Measurements from ENCODE around the gene ZKSCAN3. TPM values are rescaled to one million over a fixed set of nuclear protein-coding genes. Genes with fewer than 3 reads are reported as not detected.
A peak's percentile ranks its signal among the peaks of the same experiment; 100 is the strongest.
"Not testable (repeated sequence)": the region's sequence is repeated elsewhere in the genome, so short reads cannot be mapped to it uniquely, and the experiment has no call there.

ZKSCAN3 gene
- polyA plus RNA-seq (ENCODE audit: insufficient read length in 12 of 12): 1 to 10 TPM in 11 of 12 donors, not detected in 1; 5.2 to 8.8 (median 7.5) TPM
- long read RNA-seq, donor 1: 0 reads
- long read RNA-seq, donor 2, full-length matches to known transcripts: 1 of 1 reads
- long read RNA-seq, donor 2, partial matches to known transcripts: 0 of 1 reads
- long read RNA-seq, donor 2, other reads (novel, unspliced or antisense): 0 of 1 reads
- long read RNA-seq, donor 3: 0 reads
- long read RNA-seq, donor 4: 0 reads
- long read RNA-seq, donor 5: 0 reads
- long read RNA-seq, donor 6: 0 reads
- long read RNA-seq, donor 7: 0 reads
- long read RNA-seq, donor 8: 0 reads
- long read RNA-seq, donor 9: 0 reads
- long read RNA-seq, donor 10, full-length matches to known transcripts: 1 of 1 reads
- long read RNA-seq, donor 10, partial matches to known transcripts: 0 of 1 reads
- long read RNA-seq, donor 10, other reads (novel, unspliced or antisense): 0 of 1 reads
- long read RNA-seq, donor 11: 0 reads

DNA sequence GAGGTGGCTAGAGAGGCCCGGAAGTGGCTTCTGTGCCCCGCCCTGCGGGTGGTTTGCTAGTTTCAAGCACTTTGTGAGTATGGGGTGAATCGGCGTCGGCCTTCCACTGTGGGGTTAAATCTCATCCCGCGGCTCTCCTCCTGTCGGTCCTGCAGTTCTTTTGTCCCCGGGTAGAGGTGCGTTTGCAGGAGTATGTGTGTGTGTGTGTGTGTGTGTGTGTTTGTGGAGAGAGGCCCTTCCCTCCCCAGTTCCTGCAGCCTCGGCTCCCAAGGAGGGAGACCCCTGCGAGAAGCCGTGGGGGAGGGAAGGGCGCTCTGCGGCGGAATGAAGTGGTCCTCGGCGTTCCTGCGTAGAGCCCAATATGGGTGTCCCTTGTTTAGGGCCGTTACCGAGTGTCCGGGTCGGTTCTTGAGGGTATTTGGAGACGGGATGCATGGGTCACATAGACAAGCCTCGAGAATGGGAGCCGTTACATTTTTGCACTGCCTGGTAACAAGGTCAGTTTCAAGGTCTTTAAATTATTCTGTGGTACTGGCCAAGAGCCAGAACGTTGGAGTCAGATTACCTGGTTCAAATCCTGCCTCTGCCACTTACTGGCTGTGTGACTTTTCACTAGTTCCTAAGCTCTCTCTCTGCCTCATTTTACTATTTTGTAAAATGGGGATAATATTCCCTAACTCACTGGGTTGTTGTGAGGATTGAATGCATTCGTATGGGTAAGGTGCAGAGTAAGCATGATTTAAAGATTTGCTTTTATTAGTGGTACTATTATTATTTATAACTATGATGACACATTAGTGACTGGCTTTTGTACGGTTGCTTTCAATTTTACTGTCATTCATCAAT lies at the start of gene ZKSCAN3:
Gene ZKSCAN3 (plus strand): TSS at position 56 of the 846 bp plus-strand sequence. CDS start 9,640 bp downstream, outside the sequence.
- peak; percentile 83 for DNase-seq

DNA sequence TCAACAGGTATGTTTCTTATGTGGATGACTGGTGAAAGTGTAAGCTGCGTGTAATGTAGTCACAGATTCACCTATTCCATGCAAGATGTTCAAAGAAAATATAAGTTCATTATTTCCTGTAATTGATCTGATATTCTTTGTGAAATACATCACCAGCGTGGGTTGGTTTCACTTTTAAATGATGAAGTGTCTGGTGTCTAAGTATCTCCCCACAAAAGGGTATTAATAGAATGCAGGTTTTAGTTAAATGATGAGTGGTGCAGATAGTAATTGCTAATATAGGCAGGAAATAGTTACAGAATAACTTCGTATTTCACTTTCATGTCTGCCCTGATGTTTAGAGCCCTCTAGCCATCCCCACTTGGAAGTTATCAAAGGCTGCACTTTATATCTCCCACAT lies 46.2 kb upstream of the ZKSCAN3 start:
- DNase-seq: no peak

DNA sequence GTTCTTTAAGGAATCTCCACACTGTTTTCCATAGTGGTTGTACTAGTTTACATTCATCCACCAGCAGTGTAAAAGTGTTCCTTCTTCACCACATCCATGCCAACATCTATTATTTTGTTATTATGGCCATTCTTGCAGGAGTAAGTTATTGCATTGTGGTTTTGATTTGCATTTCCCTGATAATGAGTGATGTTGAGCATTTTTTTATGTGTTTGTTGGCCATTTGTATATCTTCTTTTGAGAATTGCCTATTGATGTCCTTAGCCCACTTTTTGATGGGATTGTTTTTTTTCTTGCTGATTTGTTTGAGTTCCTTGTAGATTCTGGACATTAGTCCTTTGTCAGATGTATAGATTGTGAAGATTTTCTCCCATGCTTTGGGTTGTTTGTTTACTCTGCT lies 43.4 kb upstream of the ZKSCAN3 start:
- not testable (repeated sequence) for DNase-seq

DNA sequence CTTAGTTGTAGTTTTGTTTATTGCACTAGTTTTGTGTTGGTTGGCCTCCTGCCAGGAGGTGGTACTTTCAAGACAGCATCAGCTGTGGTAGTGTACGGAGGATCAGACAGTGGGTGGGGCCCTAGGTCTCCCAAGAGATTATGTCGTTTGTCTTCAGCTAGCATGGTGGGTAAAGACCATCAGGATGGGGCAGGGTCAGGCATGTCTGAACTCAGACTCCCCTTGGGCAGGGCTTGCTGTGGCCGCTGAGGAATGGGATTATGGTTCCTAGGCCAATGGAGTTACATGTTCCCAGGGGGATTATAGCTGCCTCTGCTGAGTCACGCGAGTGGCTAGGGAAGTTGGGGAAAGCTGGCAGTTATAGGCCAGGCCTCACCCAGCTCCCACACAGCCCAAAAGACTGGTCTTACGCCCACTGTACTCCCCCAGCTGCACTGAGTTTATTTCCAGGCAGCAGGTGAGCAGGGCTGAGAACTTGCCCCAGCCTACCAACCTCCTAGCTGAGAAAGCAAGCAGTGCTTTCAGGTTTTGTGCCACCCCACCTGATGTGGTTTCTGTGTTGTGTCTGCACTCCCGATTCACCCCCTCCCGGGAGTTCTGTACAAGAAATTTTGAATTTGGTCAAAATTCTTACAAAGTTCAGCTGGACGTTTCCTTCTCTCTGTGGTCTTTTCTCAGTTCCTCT lies 38.5 kb upstream of the ZKSCAN3 start:
- no peak for DNase-seq

DNA sequence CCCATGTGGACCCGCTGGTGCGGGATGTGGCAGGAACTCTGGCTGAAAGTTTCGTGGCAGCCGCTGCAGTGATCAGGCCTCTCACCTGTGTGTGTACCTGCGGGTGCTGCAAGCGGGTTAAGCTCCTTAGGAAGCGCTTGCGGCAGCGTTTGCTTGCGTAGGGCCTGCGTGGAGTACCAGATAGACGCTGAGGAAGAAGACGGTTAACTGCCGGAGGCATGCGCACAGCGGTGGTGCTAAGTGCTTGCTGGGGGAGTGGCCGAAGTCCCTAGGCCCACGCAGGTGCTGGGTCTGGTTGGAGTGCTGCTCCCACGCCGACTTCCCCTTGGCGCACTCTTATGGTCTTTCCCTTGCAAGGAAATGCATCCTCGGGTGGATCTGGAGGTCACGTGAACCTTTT lies 36.8 kb upstream of the ZKSCAN3 start:
- no peak for DNase-seq

DNA sequence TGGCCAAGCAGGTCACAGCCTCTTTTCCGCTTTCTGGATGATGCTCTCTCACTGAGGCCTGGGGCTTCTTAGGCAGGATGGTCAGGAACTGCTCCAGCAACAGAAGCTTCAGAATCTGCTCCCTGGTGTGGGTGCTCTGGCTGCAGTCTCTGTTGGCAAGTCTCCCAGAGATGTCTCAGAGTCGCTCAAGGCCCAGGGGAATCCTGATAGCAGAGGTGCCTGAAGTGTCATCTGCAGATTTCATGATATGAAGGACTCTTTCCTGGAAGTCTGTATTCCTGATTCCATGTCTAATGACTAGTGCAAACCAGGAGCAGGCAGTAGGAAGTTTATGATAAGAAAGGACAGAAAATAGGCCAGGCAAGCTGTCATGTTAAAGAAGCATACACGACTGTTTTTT lies 34.1 kb upstream of the ZKSCAN3 start:
- DNase-seq: no peak

DNA sequence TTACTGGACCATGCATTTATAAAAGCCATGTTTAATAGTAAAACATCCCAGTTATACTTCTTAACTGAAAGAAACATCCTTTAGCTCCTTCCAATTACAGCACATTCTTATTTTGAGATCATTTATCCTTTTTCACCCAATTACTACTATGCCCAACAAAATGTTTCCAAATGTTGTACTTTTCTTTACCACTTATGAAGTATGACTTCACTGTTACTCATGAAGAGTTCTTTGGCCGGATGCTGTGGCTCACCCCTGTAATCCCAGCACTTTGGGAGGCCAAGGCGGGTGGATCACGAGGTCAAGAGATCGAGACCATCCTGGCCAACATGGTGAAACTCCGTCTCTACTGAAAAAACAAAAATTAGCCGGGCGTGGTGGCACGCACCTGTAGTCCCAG lies 31.9 kb upstream of the ZKSCAN3 start:
- not testable (repeated sequence) for DNase-seq

DNA sequence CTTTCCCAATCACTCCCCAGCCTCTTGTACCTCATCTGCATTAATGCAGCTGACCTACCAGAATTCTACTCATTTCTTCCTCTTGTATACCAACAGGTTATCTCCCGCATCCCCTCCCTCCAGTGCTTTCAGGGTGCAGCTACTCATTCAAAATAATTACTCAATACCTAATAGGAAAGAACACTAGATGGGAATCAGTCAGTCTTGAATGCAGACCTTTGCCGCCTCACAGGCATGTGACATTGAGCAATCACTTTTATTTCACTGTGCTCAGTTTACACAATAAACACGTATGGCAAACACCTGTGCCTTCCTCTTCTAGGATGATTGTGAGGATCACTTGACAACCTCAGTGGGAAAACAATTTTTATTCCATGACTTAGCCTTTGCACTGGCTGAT lies 27.1 kb upstream of the ZKSCAN3 start:
- DNase-seq: no peak

DNA sequence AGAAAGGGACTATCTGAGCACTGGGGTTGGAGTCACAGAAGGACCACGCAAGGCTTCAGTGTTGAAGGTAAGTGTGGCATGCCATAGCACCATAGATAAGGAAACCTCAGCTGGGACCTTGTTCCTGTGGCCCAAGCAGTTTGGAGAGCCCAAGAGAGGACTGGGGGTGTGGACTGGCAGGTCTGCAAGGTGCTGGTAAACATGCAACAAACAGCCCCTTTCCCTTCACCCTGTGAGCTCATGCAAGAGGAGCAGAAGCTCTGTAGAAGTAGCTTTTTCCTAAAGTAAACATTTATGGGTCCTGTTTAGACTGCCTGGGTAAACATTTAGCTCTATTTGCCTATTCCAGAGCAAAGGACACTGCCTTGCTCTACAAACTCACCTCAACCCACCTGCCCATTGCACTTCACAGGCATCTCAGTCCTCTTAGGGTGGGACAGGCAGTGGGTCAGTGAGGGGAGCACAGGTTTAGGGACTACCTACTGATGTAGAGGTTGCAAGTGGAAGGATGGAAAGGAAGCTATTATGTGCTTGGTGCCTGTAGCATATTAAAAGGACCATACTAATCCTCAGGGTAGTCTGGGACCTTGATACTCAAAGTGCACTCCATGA lies 25.8 kb upstream of the ZKSCAN3 start:
- no peak for DNase-seq

DNA sequence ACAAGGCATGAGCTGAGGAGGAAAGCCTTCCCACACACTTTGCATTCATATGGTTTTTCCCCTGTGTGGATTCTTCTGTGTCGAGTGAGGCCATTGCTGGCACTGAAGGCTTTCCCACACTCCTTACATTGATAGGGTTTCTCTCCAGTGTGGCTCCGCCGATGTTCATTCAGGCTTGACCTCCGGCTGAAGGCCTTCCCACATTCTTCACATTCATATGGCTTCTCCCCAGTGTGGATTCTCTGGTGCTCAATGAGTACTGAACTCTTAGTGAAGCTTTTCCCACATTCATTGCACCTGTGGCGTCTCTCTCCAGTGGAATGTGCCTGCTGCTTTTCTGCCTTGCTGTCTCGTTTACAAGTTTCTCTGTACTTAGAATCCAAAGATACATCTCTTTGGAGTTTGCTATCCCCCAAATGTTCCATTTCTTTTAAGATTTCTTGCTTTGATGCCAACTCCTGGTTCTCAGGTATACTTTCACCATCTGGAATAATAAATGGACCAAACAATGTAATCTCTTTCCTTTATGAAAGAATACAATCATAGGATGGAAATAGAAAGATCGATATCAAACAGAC lies 23.3 kb upstream of the ZKSCAN3 start:
- DNase-seq: no peak

DNA sequence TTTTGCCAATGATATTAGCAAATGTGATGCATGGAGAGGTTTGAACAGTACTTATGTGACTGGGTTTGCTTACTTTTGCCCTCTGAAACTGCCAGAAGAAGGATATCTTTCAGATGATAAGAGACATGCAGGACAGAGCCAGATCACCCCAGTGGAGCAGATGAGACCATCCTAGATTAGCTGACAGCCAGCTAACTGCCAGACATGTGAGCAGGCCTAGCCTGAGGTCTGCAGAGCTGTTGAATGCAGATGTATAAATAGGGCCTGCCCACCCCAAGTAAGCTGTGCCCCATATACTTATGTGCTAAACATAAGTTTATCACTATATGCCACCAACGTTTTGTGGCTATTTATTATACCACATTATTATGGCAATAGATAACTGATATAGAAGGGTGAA lies 19.7 kb upstream of the ZKSCAN3 start:
- DNase-seq: no peak

DNA sequence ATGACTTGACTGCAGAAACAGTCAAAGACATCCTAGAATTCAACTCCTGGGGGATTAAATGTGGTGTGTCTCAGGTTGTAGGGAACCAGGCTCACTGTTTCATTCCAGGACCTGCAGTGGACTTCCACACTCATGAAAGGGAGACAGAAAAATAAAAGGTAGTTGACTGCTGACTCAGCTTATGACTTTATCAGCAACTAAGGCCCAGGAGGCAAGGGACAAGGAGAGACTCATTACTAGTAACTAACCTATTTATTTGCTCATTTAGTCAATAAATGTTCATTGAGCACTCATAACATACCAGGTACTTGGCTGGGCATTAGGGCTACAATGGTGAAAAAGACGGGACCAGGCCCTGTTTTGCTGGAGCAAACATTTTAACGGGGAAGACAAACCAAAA lies 16.7 kb upstream of the ZKSCAN3 start:
- DNase-seq: no peak

DNA sequence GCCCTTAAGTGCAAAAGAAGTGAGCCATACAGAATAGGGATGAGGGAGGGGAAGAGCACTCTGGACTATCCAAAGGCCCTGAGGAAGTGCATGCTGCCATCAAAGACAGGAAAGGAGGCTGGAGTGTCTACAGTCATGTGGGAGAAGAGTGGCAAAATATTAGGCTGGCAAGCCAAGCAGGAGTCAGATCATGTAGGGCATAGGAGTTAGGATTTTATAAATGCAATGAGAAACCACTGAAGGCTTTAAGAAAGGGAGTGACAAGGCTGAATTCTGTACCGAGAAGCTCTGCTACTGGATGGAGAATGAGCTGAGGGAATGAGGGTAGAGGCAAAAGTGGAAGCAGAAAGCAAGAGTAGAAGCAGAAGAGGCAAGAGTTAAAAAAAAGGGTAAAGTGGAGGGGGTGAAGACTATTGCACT lies 16.1 kb upstream of the ZKSCAN3 start:
- DNase-seq: no peak

DNA sequence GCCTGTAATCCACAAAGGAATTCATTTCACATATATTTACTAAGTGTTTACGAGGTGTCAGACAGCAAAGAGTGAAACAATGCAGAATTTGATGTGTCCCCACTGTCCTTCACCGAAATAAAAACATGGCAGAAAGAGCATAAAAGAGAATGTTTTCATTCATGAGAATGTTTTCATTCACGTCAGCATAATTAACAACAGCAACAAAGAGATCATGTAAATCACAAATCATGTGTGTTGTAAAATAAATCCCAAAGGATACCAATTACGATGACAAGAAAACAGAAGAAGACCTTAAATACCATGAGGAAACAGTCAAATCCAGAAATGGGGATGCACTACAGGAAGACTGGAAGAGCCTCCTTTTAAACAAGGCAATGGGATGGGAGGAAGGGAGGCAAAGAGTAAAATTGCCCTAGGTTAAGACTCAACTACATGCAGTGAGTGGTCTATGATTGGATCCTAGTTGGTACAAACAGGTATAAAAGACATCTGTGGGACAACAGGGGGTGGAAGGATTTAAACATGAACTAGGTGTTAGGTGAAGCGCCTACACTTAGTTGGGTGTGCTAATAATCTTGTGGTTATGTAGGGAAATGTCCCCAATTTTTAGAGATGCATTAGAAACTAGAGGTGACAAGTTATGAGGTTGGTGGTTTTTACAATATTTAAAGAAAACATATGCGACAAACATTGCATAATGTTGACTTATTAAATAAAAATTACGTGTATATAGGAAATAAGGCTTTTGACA lies 15.3 kb upstream of the ZKSCAN3 start:
- DNase-seq: no peak

DNA sequence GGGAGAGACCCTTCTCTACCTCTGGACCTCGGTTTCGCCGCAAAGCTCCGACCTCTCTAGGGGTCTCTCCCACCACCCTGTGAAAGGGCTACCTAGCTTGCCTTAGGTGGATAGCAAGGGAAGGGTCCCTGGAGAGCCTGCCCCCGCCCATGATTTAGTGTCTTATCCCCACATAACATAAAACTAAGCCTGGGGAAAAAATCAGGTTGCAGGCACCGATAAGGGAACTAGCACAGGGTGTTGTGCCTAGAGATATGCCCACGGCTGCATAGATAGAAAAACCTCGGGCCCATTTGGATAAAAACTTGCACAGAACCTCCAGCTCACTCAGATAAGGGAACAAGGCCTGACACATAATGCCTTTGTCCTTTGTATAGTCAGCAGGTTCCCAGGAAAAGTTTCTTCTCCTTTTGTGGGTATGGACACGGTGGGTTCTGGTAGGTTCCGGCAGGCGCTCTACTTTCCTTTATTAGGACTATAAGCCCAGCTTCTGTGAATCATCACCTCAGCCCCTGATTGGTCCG lies 14.6 kb upstream of the ZKSCAN3 start:
- no peak for DNase-seq

DNA sequence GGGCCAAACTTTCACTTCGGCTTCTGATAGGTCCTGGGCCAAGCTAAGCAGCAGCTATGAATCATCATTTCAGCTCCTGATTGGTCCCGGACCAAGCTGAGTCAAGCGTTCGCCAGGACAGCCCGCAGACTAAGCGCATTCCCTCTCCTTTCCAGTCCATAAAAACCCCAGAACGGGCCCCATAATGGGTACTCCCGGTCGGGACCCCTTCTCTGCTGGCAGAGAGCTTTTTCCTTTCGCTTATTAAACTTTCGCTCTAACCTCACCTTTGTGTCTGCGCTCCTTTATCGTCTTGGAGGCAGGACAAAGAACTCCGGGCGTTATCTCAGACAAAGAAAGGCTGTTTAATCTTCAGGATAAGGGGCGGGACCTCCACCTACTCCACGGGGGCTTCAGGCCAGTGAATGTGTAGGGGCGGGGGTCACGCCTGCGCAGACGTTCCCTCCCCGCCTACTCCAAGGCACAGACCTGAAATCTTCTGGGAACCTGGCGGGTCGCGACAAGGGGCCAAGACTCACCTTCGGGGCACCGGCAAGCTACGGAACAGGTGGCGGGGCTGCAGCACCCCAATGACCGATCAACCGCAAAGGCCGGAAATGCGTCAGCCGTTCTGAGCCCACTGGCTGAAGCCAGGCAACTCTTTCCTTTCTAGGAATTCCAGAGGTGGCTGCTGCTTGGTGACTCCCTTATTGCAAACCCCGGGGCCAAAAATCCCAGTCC lies 14.0 kb upstream of the ZKSCAN3 start, which contains the start of gene ZSCAN31:
Gene ZSCAN31 (minus strand): TSS at position 585 of the 720 bp plus-strand sequence. CDS start 6,465 bp downstream, outside the sequence.
- peak; percentile 96 for DNase-seq

DNA sequence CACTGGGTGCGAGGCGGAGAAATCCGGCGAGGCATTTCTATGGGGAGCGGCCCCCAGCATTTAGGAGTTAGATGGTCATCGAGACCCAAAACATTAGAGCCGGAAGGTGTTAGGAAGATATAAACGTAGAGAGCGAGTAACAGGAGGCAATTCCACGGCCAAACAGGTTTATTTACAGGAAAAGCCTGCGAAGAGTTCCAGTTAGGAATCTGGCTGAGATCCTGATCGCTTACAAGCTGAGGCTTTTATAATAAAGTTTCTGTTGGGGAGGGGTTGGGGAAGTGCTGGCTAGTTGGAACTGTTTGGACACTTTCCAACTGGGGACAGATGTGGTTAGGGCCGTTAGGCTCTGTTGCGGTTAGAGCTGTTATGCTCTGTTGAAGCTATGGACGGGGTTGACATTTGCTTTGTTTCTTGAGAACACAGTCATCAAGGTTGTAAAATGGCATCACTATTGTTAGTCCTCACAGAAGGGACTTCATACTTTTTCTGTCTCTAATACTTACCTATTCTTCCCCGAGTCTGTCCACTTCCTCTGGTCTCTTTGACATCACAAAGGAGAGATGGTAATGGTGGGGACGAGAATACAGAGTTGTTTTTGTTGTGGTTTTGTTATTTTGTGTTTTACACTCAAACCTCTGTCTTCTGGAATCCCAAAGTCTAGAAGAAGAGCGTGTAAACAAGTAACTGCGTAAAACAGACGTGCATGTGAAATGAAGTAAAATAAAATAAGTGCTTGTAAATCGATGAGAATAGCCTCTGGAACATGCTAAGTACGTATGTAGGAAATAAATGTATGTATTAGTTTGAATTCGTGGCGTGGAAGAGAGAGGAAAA lies 13.2 kb upstream of the ZKSCAN3 start:
- DNase-seq: peak; percentile 83

DNA sequence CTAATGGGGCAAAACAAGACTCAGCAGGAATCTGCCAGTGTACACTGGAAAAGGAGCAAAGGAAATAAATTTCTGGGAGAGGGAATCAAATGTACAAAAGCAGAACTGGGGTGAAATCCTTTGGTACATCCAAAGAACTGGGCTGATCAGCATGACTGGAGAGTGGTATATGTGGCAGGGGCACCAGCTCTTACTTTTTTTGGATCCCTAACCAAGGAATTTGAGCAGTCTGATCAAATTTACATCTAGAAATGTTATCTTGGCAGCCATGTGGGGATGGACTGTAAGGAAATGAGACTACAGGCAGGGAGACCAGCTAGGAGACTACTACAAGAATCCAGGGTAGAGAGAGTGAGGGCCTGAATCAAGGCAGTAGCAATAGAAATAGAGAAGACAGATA lies 12.6 kb upstream of the ZKSCAN3 start:
- DNase-seq: peak; percentile 9

All from muscle of arm (tissue), 14 donors.